22Rv1 (cell line): Measurements from ENCODE around the gene TMEM179B.

Source experiments
- ZFX ChIP-seq: fragments of 450-650 bp; IDR thresholded peaks from 2 replicates; pipeline ENCODE4 v1.6.1; 2017; ENCODE audit warnings: antibody characterized with exemption, borderline replicate concordance
- TF ChIP-seq, protein P1 (sequence below): fragments of 450-650 bp; IDR thresholded peaks from 2 replicates; pipeline ENCODE4 v1.5.1; 2017; ENCODE audit warnings: mild to moderate bottlenecking

DNA sequence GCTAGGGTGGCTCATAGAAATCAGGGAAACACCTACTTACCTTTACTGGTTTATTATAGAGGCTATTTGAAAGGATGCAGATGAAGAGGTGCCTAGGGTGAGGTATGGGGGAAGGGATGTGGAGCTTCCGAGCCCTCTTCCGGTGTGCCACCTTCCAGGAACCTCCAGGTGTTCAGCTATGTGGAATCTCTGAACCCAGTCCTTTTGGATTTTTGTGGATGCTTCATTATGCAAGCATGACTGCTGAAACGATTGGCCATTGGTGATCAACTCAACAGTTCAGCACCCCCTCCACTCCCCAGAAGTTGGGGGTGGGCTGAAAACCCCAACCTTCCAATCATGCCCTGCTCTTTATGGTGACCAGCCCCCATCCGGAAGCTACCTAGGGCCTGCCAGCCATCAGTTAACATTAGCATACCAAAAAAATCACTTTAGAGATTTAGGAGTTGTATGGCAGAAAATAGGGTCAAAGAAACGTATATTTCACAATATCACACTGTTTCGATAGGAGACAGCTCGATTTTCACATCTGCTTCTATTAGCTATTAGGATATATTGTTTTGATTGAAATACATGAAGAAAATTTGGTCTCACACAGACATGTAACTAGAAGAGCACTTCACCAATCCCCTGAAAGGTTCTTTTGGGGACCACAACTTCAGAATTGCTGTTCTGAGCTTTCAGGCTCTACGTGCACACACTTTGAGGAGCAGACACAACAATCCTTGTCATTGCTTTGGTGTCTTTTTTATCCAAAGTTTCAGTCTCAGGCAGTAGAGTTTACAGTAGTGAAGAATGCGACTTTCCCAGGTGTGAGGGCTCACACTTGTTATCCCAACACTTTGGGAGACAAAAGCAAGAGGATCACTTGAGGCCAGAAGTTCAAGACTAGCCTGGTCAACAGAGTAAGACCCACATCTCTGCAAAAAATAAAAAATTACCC lies 29.1 kb upstream of the TMEM179B start:
- TF ChIP-seq, protein P1, sequence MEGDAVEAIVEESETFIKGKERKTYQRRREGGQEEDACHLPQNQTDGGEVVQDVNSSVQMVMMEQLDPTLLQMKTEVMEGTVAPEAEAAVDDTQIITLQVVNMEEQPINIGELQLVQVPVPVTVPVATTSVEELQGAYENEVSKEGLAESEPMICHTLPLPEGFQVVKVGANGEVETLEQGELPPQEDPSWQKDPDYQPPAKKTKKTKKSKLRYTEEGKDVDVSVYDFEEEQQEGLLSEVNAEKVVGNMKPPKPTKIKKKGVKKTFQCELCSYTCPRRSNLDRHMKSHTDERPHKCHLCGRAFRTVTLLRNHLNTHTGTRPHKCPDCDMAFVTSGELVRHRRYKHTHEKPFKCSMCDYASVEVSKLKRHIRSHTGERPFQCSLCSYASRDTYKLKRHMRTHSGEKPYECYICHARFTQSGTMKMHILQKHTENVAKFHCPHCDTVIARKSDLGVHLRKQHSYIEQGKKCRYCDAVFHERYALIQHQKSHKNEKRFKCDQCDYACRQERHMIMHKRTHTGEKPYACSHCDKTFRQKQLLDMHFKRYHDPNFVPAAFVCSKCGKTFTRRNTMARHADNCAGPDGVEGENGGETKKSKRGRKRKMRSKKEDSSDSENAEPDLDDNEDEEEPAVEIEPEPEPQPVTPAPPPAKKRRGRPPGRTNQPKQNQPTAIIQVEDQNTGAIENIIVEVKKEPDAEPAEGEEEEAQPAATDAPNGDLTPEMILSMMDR, result no peak
- TF ChIP-seq ZFX, result no peak
